GM19468 (cell line): ENCODE results near the gene ZBTB18.

Experiments used
- ATAC-seq: cut with Tn5 transposase; IDR thresholded peaks from one replicate; pipeline ENCODE4 v1.9.1; 2021; ENCODE audit warnings: mild to moderate bottlenecking, moderate library complexity, moderate number of reproducible peaks; ENCODE audit not compliant: unreplicated experiment; ENCODE audit errors: extremely low read depth

ZBTB18 gene

DNA sequence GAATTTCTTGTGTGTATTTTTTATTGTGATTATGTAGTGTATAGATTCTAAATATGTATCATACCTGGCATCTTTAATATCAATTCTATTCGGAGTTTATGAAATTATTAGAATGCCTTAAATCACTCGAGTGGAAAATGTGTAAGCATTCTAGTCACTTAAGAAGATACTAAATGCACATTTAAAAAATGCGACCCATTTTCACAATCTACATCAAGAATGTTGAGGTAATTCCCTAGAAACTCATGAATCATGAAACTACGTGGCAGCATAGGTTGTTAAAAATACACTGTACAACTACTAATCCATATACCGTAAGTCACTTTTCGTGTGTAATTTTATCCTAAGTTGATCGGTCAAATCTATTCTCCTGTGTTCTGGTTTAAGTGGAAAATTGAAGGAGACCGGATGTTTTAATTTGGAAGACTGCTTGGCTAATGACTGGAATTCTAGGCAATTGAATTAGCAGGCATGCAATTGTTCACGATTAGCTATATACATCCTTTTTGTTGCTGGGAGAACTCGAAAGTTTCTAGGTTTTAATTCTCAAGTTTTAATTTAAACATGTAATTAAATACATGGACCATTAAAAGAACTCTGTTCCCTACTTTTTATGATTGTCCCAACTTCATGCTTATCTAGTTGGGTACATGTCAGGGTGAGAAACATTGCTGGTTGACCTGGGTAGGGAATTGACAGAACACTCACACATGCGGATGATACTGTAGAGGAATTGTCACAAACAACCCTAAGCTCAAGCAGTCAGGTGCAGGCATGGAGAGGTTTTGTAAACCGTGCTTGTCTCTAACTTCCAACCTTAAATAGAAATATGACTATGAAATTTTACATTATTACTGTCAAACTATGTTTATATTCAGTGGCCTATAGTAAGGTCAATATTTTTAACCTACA lies 6.6 kb downstream of the ZBTB18 start:
- no peak for ATAC-seq

DNA sequence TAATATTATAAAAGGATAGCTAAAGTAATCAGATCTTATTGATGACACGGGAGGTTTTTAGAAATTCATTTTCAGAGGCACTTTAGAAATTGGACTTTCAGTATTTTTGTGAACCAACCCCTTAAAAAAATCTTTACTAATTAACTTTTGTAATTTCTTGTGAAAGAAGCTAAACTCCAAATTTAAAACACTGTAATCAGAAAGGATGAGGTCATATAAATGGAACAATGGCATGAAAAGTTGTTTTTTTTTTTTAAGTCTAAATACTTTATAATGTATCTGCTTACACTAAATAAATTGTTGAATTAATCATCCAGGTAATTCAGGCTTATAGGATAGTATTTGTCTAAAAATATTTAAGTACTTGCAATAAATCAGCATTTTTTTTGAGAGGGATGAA lies 9.0 kb downstream of the ZBTB18 start:
- no peak for ATAC-seq

DNA sequence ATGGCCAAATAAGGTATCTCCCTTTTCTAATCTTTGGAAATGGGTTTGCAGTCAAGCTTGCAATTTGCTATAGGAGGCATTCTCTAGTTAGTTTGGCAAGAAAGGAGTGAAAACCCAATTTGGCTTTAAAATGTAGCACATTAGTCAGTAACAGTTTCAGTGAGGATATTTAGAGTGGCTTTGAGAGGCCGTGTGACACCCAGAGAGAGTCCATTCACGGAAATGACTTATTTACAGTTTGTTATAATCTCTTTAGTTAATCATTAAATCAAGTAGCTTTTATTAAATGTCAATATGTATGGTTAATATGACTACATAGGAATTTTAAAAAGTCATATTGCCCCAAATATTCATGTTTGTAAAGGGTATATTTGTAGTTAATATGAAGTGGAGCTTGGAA lies 9.6 kb downstream of the ZBTB18 start:
- ATAC-seq = no peak

DNA sequence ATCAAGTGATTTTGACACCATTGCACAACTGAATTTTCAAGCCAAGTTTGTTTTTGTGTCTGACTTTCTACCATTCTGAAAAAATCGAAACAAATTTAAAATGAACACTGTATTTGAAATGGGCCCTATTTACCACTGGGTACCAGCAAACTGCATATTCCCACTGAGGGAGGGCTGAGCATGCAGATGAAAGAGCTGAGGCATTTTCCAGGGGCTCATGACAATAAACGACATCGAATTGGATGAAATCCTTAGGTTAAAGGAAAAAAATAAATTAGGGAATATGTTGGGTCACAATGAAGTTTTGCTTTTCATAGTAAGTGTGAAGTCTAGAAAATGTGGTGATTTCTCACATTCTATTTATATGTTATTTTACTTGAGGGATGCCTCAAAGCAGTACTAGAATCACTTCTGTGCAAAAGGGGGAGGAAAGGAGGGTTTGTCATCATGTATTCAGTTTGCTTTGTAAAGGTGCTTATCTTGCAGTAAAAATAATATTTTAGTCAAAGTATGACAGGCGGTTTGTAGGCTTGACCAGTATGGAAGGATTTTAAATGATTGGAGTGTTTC lies 11.2 kb downstream of the ZBTB18 start:
- ATAC-seq = no peak

DNA sequence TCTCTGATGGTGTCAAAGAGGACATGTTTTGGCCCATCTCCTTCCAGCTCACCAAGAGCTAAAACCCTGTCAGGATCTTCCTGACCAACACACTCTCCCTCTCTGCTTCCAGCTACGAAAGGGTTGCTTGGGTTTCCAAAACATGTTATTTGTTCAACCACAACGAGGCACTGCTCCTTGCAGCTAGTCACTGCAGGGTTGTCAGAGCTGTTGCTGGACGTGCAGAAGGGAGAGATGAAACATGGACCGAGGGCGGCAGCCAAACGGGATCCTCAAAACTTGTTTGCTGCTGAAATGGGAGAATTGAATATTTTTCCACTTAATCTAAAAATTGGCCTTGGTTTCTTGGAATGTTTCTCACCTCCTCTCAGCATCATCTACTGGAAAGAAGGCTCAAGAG lies 12.4 kb downstream of the ZBTB18 start:
- no peak for ATAC-seq

DNA sequence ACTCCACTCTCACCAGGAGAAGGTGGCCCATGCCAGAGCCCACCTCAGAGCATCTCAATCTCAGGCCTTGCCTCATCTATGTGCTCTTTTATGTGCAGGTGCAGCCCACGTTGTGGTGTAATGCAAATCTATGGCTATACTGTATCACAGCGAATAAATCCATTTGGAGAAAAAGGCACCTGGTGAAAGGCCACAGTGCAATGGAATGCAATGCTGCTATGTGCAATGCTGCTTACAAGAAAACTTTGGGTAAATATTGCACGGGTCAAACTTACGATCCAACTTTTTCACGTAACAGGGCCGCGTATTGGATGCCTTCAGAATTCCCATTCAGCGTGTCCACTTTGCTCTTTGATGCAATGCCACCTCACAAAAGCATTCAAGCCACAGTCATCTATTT lies 13.5 kb downstream of the ZBTB18 start:
- no peak for ATAC-seq

DNA sequence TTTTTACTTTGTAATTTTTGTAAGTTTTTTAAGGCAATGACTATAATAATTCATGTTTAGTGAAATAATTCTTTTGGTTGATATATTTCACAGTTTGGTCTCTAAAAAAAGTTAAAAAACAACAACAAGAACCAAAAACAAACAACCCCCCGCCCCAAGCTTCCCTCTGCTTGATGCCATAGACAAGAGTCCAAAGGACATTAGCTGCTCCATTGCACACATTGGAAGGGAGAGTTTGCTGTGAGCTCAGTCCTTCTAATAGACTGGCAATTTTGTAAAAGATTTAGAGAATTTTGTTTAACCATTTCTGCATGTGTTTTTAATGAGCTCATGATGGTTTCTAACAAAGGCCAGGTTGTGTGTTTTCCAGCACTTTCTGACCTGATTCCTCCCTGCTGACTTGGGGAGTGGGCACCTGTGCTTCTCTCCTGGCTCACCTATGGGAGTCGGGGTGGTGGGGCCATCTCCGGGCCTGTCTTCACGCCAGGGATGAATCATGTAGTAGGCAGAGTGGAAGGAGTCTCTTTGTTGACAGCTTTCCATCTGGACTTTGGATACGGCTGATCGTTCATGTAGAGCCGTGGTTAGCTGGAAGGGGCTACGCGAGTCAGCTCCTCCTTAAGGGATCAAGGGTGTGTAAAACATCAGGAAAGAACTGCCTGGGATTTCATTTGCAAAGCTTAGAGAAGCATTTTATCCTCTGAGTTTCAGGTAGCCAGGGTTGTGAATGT lies 14.1 kb downstream of the ZBTB18 start:
- ATAC-seq = no peak

DNA sequence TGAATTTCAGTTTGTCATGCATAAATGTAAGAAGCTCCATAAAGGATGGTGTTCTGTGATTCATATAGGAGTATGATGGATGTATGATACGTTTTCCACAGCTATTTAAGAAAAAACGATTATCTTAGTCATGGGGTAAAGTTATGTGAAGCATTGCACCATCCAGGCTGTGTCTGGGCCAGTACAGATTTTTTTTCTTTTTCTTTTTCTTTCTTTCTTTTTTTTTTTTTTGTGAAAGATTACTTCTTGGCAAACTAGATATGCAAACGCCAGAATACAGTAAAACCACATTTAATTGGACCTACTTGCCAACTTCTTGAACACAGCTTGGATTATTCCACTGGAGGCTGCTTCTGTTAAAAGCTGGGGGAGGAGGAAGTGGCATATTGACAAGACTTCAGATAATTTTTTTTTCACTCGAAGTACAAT lies 14.9 kb downstream of the ZBTB18 start:
- no peak for ATAC-seq

DNA sequence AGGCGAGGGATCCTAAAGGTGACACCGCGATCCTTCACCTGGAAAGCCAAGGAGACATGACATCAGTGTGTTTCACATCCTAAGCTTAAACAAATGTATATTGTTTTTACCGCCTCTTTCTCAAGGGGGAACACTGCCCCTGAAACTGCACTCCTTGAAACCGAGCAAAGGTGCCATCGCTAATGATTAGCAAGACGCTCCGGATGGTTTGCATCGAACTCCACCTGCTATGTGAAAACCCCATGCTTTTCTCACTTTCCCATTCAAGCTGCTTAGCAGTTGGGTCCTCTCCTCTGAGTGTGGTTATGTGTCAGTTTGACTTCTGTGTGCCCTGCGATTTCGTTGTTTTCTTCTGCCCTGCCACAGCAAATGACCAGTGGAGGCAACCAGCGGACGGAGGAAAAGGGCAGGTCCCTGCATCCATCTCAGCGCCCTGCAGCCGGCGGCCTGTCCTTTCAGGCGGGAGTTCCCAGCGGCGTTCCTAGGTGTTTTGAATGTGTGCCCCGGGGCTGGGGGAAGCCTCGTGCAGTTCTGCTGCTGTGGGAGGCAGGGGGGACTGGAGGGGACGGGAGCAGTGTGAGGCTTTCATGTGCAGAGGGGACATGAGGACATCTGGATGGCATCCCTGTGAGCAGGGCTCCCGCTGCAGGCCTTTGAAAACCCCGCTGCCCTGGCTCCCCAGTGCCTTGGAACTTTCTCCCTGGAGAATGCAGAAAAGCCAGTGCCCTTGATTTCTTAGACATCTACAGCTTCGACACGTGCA lies 16.1 kb downstream of the ZBTB18 start:
- no peak for ATAC-seq

DNA sequence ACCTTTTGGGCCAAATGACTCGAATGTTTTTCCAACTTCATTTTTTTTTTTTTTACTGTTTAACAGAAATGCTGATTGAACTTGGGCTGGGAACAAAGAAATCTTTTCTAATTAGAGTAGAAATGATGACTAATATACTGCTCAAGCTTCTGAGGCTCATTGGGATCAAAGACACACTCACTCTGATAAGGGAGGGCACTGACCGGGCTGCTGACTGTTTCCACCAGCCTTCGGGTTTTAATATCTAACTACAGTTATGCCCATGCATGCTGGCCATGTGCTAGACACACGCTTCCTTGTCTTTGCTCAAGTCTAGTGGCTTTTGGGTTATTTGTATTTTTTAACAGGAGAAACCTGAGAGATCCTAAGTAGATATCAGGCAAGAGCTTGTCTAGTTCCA lies 16.8 kb downstream of the ZBTB18 start:
- no peak for ATAC-seq

DNA sequence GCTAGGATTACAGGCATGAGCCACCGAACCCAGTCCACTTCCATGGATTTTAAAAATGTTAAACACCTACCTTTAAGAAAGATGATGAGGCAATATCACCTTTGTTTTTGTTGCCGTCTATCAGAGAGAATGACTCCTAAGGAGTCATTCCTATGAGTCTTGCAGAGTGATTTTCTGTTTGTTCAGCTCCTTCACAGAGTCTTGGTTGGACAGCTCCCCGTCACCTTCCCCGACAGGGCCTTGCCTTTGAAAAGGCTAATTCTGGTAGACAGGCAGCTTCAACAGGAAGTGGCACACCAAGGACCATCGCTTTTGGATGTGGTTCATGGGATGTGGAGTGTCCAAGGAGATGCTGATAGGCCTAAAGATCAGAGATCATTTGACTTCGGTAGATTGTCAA lies 17.5 kb downstream of the ZBTB18 start:
- ATAC-seq = no peak

DNA sequence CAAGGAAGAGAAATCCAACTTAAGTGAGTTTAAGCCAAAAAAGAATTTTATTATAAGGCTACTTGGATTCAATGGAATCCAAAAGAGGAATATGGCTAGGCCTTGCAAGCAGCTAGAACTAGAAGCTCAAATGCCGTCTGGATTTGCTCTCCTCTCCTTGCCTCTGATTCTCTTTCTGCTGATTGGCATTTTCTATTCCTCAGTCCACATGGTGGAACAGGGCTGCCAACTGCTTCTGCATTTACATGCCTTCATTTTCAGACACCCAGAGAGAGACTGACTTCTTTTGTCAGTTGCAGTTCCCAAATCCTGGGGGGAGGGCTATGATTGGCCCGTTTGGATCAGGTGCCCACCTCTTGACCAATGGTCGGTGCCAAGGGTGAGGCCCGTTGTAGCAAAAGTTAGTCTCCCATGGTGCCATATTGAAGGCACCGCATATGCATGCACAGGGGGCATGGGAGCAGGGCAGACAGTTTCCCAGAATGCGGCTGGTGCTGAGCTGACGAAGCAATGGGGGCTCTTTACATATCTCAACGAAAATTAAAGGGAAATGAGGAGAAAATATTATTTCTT lies 18.3 kb downstream of the ZBTB18 start:
- no peak for ATAC-seq

DNA sequence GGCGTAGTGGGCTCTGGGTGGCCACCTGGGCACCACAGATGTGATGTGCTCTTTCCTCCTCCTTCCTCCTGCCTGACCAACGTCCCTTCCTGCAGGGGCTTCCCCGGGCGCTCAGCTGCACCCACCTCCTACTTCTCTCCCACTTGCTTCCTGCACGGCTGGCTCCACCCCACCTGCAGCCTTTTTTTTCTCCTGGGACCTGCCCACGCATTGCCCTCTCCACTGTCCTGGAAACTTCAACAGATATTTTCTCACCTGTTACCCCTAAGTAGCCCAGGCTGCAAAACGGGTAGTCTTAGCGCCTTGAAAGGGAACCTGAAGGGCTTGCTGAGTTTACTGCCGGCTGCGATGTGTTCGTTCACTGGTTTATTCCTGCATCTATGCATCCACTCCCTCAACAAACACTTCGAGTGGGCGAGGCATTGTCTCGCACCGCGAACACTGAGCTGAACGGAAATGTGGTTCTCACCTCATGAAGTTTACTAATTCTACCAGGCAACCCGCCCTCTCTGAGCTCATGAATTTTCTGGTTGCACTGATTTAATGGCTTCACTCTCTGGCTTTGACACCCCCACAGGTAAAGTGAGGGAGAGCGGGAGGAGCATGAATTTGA lies 23.6 kb downstream of the ZBTB18 start:
- no peak for ATAC-seq

DNA sequence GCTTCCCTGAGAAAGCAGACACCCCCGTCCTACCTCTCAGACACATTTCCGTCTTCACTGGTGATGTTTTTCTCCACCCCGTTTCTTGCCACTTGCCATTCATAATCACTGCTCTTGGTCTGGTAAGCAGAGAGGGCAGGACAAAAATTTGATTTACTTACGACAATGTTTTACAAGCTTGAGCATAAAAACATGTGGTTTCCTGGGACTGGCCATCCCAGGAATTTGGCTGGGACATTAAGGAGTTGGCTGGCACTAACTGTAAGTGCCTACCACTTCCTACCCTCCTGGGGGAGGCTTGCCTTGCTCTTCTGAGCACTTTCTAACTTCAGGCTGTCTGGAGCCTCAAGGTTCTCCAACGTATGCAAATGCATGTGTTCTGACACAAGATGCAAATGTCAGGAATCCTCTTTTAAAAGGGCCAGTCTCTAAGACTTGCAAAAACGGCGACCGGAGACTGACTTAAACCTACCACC lies 24.2 kb downstream of the ZBTB18 start:
- ATAC-seq = no peak

DNA sequence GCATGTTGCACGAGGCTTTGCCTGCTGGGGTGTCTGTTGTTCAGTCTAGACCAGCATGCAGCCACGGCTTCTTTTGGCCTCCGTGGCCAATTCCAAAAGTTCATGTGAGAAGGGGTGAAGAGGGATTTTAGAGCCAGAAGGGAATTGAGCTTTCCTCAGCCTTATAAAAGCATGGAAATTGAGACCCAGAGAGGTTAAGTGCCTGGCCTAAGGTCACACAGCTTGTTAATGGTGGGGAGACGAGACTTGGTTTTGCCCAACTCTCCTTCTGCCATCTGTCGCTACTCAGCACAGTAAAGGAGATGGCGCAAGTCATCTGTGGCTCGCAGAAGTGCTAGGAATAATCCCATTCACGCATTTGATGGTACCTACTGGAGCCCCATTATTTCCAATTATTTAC lies 25.7 kb downstream of the ZBTB18 start:
- no peak for ATAC-seq

DNA sequence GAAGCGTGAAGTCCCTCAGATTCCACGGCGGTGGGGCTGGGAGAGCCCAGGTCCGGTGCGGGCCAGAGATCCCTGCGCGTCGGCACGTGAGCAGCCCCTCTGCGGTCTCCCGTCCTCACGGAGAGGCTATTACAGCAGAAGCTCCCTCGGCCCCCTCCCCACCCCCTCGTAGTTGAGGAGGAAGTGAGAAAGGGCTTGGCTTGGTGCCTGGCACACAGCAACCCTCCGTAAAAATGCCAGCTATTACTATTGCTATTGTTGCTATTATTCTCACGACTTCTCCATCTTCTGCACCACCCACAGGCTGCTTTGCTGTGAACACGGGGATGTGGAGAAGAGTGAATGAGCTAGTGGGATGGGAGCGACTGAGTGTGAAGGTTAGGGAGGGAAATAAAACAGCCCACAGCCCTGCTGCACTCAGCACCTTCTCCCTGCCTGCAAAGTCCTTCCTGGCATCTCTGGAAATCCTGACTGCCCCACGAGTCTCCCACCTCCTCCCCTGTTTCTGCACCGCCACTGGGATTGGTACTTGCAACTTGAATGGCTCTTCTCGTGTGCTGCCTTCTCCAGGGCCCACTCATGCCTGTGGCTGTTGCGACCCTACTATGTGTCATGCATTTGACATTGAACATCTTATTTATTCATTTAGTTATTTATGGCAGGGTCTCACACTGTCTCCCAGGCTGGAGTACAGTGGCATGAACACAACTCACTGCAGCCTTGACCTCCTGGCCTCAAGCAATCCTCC lies 26.6 kb downstream of the ZBTB18 start:
- no peak for ATAC-seq

DNA sequence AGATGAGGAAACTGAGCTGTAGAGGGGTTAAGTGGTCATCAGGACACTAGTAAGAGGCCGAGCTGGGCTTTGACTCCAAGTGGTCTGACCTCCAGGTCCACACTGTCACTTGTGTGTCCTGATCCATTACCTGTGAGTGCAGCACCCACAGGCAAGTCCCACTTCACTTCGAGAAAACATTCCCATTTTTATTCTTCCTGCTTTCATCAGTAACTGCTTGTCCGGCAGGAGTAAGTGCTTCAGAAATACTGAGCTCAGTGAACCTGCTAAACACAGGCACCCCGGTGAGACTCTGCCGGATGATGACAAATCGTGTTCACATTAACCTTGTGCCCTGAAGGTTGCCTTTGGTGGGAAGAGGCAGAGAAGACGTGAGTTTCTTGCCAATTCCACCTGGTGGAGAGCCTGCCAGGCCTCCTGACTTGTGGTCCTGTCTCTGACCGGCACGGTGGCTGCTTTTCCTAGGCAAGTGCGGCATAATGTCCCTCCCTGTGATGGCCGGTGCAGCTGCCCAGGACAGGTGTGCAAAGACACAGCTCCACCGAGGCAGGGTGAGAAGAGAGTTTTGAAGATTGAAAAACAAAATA lies 29.4 kb downstream of the ZBTB18 start:
- no peak for ATAC-seq

DNA sequence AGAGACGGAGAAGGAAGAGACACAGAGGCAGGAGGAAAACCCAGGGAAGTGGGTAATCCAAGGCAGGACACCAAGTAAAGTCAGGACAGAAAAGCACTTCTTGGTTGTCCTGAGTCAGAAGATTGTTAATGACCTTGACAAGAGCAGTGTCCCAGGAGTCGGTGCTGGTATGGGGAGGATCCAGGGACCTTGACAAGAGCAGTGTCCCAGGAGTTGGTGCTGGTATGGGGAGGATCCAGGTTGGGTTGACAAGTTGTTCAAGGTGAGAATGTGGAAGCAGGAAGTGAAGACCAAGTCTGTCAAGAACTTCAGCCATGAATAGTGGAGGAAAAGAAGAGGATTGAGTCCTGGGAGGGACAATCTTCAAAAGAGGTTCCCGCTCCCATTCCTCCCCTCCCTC lies 31.9 kb downstream of the ZBTB18 start:
- ATAC-seq = no peak
